Trophoblast cell (in vitro differentiated cells and primary cell): Measurements from ENCODE around the gene MLST8.
"Not testable (repeated sequence)": the region's sequence is repeated elsewhere in the genome, so short reads cannot be mapped to it uniquely, and the experiment has no call there.

Source experiments
- DNase-seq, 2 donors: peaks; one replicate each; pipeline ENCODE4 v3.0.0-alpha.2; 2016
- H2AFZ ChIP-seq: 2 replicates; pipeline ENCODE4 v1.6.1; 2013; ENCODE audit warnings: low read length, moderate library complexity, mild to moderate bottlenecking; ENCODE audit not compliant: insufficient read depth, poor library complexity
- H2AK5ac ChIP-seq: 2 replicates; pipeline ENCODE4 v1.6.1; 2013; ENCODE audit warnings: mild to moderate bottlenecking, low read length
- H2BK120ac ChIP-seq: 2 replicates; pipeline ENCODE4 v1.6.1; 2013; ENCODE audit warnings: low read length, mild to moderate bottlenecking, moderate library complexity; ENCODE audit not compliant: insufficient read depth, poor library complexity
- H2BK12ac ChIP-seq: 2 replicates; pipeline ENCODE4 v1.6.1; 2013; ENCODE audit warnings: mild to moderate bottlenecking, low read length, moderate library complexity
- H2BK5ac ChIP-seq: 2 replicates; pipeline ENCODE4 v1.6.1; 2013; ENCODE audit warnings: low read length, low read depth, moderate library complexity, mild to moderate bottlenecking; ENCODE audit not compliant: poor library complexity
- H3K14ac ChIP-seq: 2 replicates; pipeline ENCODE4 v1.6.1; 2013; ENCODE audit warnings: mild to moderate bottlenecking, low read length
- H3K18ac ChIP-seq: 2 replicates; pipeline ENCODE4 v1.6.1; 2013; ENCODE audit warnings: mild to moderate bottlenecking, low read length
- H3K23ac ChIP-seq: 2 replicates; pipeline ENCODE4 v1.6.1; 2013; ENCODE audit warnings: low read length
- H3K27ac ChIP-seq: 2 replicates; pipeline ENCODE4 v1.5.1; 2013; ENCODE audit warnings: low read depth, mild to moderate bottlenecking, inconsistent platforms, low read length, moderate library complexity
- H3K27me3 ChIP-seq: 2 replicates; pipeline ENCODE4 v1.6.1; 2013; ENCODE audit warnings: inconsistent platforms, mild to moderate bottlenecking, low read length, moderate library complexity; ENCODE audit not compliant: insufficient read depth
- H3K36me3 ChIP-seq, 2 experiments: 1 replicate in 1 of 2; 2 replicates in 1 of 2; pipeline ENCODE4 v1.6.1; 2013; ENCODE audit warnings: low read length in 2 of 2, mild to moderate bottlenecking in 2 of 2, moderate library complexity in 1 of 2; ENCODE audit not compliant: insufficient read depth in 2 of 2, control insufficient read depth in 1 of 2
- H3K4ac ChIP-seq: 2 replicates; pipeline ENCODE4 v1.6.1; 2013; ENCODE audit warnings: low read depth, mild to moderate bottlenecking, low read length, moderate library complexity
- H3K4me1 ChIP-seq, 2 experiments: 1 replicate in 1 of 2; 2 replicates in 1 of 2; pipeline ENCODE4 v1.6.1; 2013; ENCODE audit warnings: low read length in 2 of 2, mild to moderate bottlenecking in 2 of 2, moderate library complexity in 1 of 2; ENCODE audit not compliant: insufficient read depth in 2 of 2, control insufficient read depth in 1 of 2
- H3K4me2 ChIP-seq: 2 replicates; pipeline ENCODE4 v1.6.1; 2013; ENCODE audit warnings: inconsistent platforms, mild to moderate bottlenecking, low read length, moderate library complexity
- H3K4me3 ChIP-seq: 2 replicates; pipeline ENCODE4 v1.5.1; 2013; ENCODE audit warnings: mild to moderate bottlenecking, low read depth, low read length, inconsistent platforms
- H3K79me1 ChIP-seq: one replicate; pipeline ENCODE4 v1.6.1; 2013; ENCODE audit warnings: low read length
- H3K79me2 ChIP-seq: 2 replicates; pipeline ENCODE4 v1.6.1; 2013; ENCODE audit warnings: low read length, mild to moderate bottlenecking; ENCODE audit not compliant: control insufficient read depth, insufficient read depth, poor library complexity
- H3K9ac ChIP-seq: 2 replicates; pipeline ENCODE4 v1.6.1; 2013; ENCODE audit warnings: mild to moderate bottlenecking, low read length
- H3K9me3 ChIP-seq: 2 replicates; pipeline ENCODE4 v1.6.1; 2013; ENCODE audit warnings: low read depth, mild to moderate bottlenecking, control low read depth, inconsistent platforms, low read length; ENCODE audit not compliant: insufficient read depth
- H4K12ac ChIP-seq: 2 replicates; pipeline ENCODE4 v1.6.1; 2013; ENCODE audit warnings: low read depth, mild to moderate bottlenecking, low read length, moderate library complexity
- H4K8ac ChIP-seq: 2 replicates; pipeline ENCODE4 v1.6.1; 2013; ENCODE audit warnings: low read depth, mild to moderate bottlenecking, low read length, moderate library complexity
- H4K91ac ChIP-seq: one replicate; pipeline ENCODE4 v1.6.1; 2013; ENCODE audit warnings: low read depth, mild to moderate bottlenecking, low read length, moderate library complexity
- WGBS: extraction: QIAGEN DNeasy Blood & Tissue Kit; methylation state at CpG from one replicate; pipeline ENCODE4 v1.1.7; 2013; ENCODE audit warnings: missing lambda C conversion rate; ENCODE audit not compliant: insufficient read length, insufficient coverage; ENCODE audit errors: extremely low coverage; 5-methylcytosine and 5-hydroxymethylcytosine counted together

The MLST8 gene

DNA sequence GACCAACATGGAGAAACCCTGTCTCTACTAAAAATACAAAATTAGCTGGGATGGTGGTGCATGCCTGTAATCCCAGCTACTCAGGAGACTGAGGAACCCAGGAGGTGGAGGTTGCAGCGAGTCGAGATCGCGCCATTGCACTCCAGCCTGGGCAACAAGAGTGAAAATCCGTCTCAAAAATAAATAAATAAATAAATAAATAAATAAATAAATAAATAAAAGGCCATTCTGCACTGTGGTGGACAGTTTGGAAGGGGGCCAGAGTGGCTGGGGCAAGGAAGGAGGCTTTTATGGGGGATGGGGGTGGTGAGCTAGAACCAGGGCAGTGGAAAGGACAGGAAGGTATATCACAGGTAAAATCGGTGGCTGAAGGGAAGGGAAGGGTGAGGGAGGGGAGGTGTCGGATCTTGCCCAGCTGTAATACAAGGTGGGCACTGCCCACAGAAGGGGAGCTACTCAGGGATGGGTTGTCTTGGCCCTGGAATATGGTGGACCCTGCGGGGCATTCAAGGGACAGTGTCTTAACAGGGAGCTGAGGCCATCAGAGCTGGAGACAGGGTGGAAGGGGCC, 2.0 kb upstream of the MLST8 start:
- H4K91ac ChIP-seq, H2AK5ac ChIP-seq, H2AFZ ChIP-seq, H3K9me3 ChIP-seq, H3K4me3 ChIP-seq, H3K4me1 ChIP-seq, H4K12ac ChIP-seq, DNase-seq, H3K4me2 ChIP-seq, H3K4ac ChIP-seq, H2BK5ac ChIP-seq, H3K27me3 ChIP-seq, H4K8ac ChIP-seq, H2BK12ac ChIP-seq, H2BK120ac ChIP-seq, H3K9ac ChIP-seq, H3K27ac ChIP-seq, H3K23ac ChIP-seq, H3K79me2 ChIP-seq, H3K18ac ChIP-seq, H3K14ac ChIP-seq: not testable (repeated sequence)
- Histone ChIP-seq H3K79me1 (peaks cover 13% of the 10 kb centered on the region), H3K36me3 (peaks cover 15 to 17% of the 10 kb centered on the region in 2 experiments)
- WGBS = no CpG with 5 or more reads among the region's 8 CpGs

DNA sequence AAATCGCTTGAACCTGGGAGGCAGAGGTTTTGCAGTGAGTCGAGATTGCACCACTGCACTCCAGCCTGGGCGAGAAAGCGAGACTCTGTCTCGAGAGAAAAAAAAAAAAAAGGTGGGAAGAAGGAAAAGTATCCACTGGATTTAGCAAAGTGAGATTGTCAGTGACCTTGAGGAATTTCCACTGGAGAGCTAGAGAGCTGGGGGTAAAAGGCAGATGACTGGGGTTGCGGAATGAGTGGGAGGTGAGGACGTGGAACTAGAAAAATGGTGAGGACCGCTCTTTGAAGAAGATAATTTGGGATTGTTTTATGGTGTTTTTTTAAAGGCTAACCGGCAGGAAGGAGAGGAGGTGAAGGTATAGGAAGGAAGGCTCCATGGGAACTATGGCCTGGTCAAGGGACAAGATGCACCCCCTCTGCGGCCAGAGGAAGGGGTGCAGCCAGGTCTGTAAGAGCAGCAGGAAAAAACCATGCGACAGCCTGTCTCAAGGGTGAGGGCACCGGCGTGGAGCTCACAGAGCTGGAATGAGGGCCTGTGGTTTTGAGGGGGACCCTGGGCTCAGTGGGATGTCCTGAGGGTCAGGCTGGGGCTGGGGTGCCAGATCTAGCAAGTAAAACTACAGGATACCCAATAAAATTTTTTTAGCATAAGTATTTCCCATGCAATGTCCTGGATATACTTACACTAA, 694 bp upstream of the MLST8 start:
- peak overlapping the region; percentile 94 for H4K8ac ChIP-seq
- peaks cover 13% of the 10 kb centered on the region for H3K79me1 ChIP-seq
- no peak overlapping the region for H3K4me3 ChIP-seq
- peaks cover 28 to 30% of the 10 kb centered on the region in 2 experiments for H3K36me3 ChIP-seq
- peak overlapping the region; percentile 30 for H4K91ac ChIP-seq
- H3K27me3 ChIP-seq = peaks cover 3% of the 10 kb centered on the region
- H3K9ac ChIP-seq = no peak overlapping the region
- H2AFZ ChIP-seq = peak overlapping the region; percentile 83
- no peak overlapping the region for H3K23ac ChIP-seq
- no peak overlapping the region for H2BK12ac ChIP-seq
- peak overlapping the region; percentile 85 for H3K4me2 ChIP-seq
- H3K18ac ChIP-seq = peak overlapping the region; percentile 55
- no peak overlapping the region for H3K4ac ChIP-seq
- H3K4me1 ChIP-seq = peaks cover 8 to 9% of the 10 kb centered on the region in 2 experiments
- 100% methylated on average over 3 of the region's 13 CpGs for WGBS
- no peaks in the 10 kb centered on the region for H3K9me3 ChIP-seq
- H4K12ac ChIP-seq = peak overlapping the region; percentile 91
- no peak overlapping the region for H2BK120ac ChIP-seq
- H2BK5ac ChIP-seq = no peak overlapping the region
- no peak overlapping the region for H2AK5ac ChIP-seq
- peak overlapping the region; percentile 16 for H3K14ac ChIP-seq
- DNase-seq = no peak
- peaks cover 8% of the 10 kb centered on the region for H3K79me2 ChIP-seq
- H3K27ac ChIP-seq = no peak overlapping the region

DNA sequence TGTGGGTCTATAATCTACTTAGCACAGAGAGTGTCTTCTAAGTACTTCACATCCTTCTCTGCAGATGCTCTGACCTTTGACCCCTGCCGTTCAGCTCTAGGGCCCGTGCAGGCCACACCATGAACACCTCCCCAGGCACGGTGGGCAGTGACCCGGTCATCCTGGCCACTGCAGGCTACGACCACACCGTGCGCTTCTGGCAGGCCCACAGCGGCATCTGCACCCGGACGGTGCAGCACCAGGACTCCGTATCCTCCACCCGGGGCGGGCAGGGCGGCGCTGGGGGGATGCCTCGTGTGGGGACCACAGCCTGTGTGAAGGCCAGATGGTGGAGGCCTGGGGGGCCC, 686 bp downstream of the MLST8 start:
- Histone ChIP-seq H2BK120ac (peak overlapping the region; percentile 2), H3K36me3 (peaks cover 35% of the 10 kb centered on the region in 2 experiments), H3K9me3 (no peaks in the 10 kb centered on the region), H3K79me2 (peaks cover 8% of the 10 kb centered on the region), H2BK5ac (no peak overlapping the region), H3K14ac (peak overlapping the region; percentile 38), H4K8ac (peak overlapping the region; percentile 99), H2BK12ac (peak overlapping the region; percentile 0), H3K4me1 (peaks cover 15 to 20% of the 10 kb centered on the region in 2 experiments), H2AFZ (peak overlapping the region; percentile 68), H3K4ac (peak overlapping the region; percentile 46), H3K23ac (no peak overlapping the region), H3K9ac (peak overlapping the region; percentile 81), H2AK5ac (peak overlapping the region; percentile 22), H3K18ac (peak overlapping the region; percentile 8), H3K79me1 (peaks cover 13% of the 10 kb centered on the region), H3K4me2 (peak overlapping the region; percentile 92), H4K91ac (peak overlapping the region; percentile 52), H3K4me3 (peak overlapping the region; percentile 93), H3K27me3 (no peaks in the 10 kb centered on the region), H3K27ac (peak overlapping the region; percentile 27), H4K12ac (peak overlapping the region; percentile 46)
- no peak for DNase-seq
- no CpG with 5 or more reads among the region's 16 CpGs for WGBS

DNA sequence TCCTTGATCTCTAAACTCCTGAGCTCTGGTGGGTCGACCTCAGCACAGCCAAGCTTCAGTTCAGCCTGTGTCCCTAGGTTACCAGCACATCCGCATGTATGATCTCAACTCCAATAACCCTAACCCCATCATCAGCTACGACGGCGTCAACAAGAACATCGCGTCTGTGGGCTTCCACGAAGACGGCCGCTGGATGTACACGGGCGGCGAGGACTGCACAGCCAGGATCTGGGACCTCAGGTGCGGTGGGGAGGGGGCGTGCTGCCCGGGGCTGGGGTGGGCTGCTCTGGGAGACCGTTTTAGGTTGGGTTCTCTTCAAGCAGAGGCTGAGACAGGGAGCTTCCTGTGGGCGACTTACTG, 1.1 kb downstream of the MLST8 start:
- H3K14ac ChIP-seq = peak overlapping the region; percentile 38
- no peak overlapping the region for H3K27ac ChIP-seq
- H3K18ac ChIP-seq = no peak overlapping the region
- peak overlapping the region; percentile 99 for H4K8ac ChIP-seq
- peaks cover 35% of the 10 kb centered on the region in 2 experiments for H3K36me3 ChIP-seq
- H3K4ac ChIP-seq = peak overlapping the region; percentile 46
- peak overlapping the region; percentile 68 for H2AFZ ChIP-seq
- no peaks in the 10 kb centered on the region for H3K27me3 ChIP-seq
- H4K91ac ChIP-seq = peak overlapping the region; percentile 52
- no peaks in the 10 kb centered on the region for H3K9me3 ChIP-seq
- no CpG with 5 or more reads among the region's 18 CpGs for WGBS
- H3K79me1 ChIP-seq = peaks cover 15% of the 10 kb centered on the region
- no peak overlapping the region for H3K4me3 ChIP-seq
- no peak overlapping the region for H3K23ac ChIP-seq
- H2BK120ac ChIP-seq = no peak overlapping the region
- H2BK12ac ChIP-seq = no peak overlapping the region
- peaks cover 8% of the 10 kb centered on the region for H3K79me2 ChIP-seq
- no peak overlapping the region for H3K9ac ChIP-seq
- H2BK5ac ChIP-seq = no peak overlapping the region
- peak overlapping the region; percentile 22 for H2AK5ac ChIP-seq
- peak overlapping the region; percentile 46 for H4K12ac ChIP-seq
- H3K4me2 ChIP-seq = peak overlapping the region; percentile 92
- H3K4me1 ChIP-seq = peaks cover 17 to 23% of the 10 kb centered on the region in 2 experiments
- no peak for DNase-seq
